Measurements from ENCODE around the gene NAALADL2. TPM values are rescaled to one million over a fixed set of nuclear protein-coding genes. Genes with fewer than 3 reads are reported as not detected.

NAALADL2 gene
- total RNA-seq, 1 donor from 2014 or later: 10.4 TPM

GRCh38 chr3:175386630-175387029 lies 527.5 kb downstream of the NAALADL2 start:
- H3K4me3 Mint-ChIP-seq (ENCODE audit: low read depth): no peak overlapping the region
- no peaks in the 10 kb centered on the region for H3K36me3 Mint-ChIP-seq (ENCODE audit: insufficient read depth)
- TF ChIP-seq CTCF (IDR thresholded peaks at IDR 0.05; ENCODE audit: unreplicated experiment): no peak
- no peak for DNase-seq (ENCODE audit: low spot score, unreplicated experiment)
- no peaks in the 10 kb centered on the region for H3K9me3 Mint-ChIP-seq (ENCODE audit: low read depth)
- H3K4me1 Mint-ChIP-seq (ENCODE audit: low read depth): peaks cover 4% of the 10 kb centered on the region
- H3K27ac Mint-ChIP-seq: no peak overlapping the region
- H3K27me3 Mint-ChIP-seq: no peaks in the 10 kb centered on the region

- H3K27ac Mint-ChIP-seq: no peak overlapping the region
- no peaks in the 10 kb centered on the region for H3K27me3 Mint-ChIP-seq
- peaks cover 4% of the 10 kb centered on the region for H3K4me1 Mint-ChIP-seq (ENCODE audit: low read depth)
- peaks cover 2% of the 10 kb centered on the region for H3K36me3 Mint-ChIP-seq (ENCODE audit: insufficient read depth)
- no peak overlapping the region for H3K4me3 Mint-ChIP-seq (ENCODE audit: low read depth)
- H3K9me3 Mint-ChIP-seq (ENCODE audit: low read depth): peaks cover 3% of the 10 kb centered on the region
- TF ChIP-seq CTCF (IDR thresholded peaks at IDR 0.05; ENCODE audit: unreplicated experiment): no peak
- DNase-seq (ENCODE audit: low spot score, unreplicated experiment): no peak
Observed at GRCh38 chr3:175389560-175389959, 530.4 kb downstream of the NAALADL2 start.

- TF ChIP-seq CTCF (IDR thresholded peaks at IDR 0.05; ENCODE audit: unreplicated experiment): no peak
- H3K9me3 Mint-ChIP-seq (ENCODE audit: low read depth): peaks cover 4% of the 10 kb centered on the region
- peaks cover 2% of the 10 kb centered on the region for H3K36me3 Mint-ChIP-seq (ENCODE audit: insufficient read depth)
- no peak overlapping the region for H3K27ac Mint-ChIP-seq
- peaks cover 4% of the 10 kb centered on the region for H3K4me1 Mint-ChIP-seq (ENCODE audit: low read depth)
- DNase-seq (ENCODE audit: low spot score, unreplicated experiment): no peak
- H3K4me3 Mint-ChIP-seq (ENCODE audit: low read depth): no peak overlapping the region
- no peaks in the 10 kb centered on the region for H3K27me3 Mint-ChIP-seq
Observed at GRCh38 chr3:175391601-175392000, 532.5 kb downstream of the NAALADL2 start.

GRCh38 chr3:175392653-175393052 lies 533.5 kb downstream of the NAALADL2 start:
- TF ChIP-seq CTCF (IDR thresholded peaks at IDR 0.05; ENCODE audit: unreplicated experiment): no peak
- H3K4me1 Mint-ChIP-seq (ENCODE audit: low read depth): peaks cover 4% of the 10 kb centered on the region
- no peak overlapping the region for H3K27ac Mint-ChIP-seq
- DNase-seq (ENCODE audit: low spot score, unreplicated experiment): no peak
- peaks cover 2% of the 10 kb centered on the region for H3K36me3 Mint-ChIP-seq (ENCODE audit: insufficient read depth)
- H3K27me3 Mint-ChIP-seq: no peaks in the 10 kb centered on the region
- peaks cover 6% of the 10 kb centered on the region for H3K9me3 Mint-ChIP-seq (ENCODE audit: low read depth)
- no peak overlapping the region for H3K4me3 Mint-ChIP-seq (ENCODE audit: low read depth)

- Mint-ChIP-seq H3K4me3 (ENCODE audit: low read depth) (no peak overlapping the region), H3K4me1 (ENCODE audit: low read depth) (peaks cover 14% of the 10 kb centered on the region), H3K27ac (no peak overlapping the region), H3K27me3 (no peaks in the 10 kb centered on the region), H3K36me3 (ENCODE audit: insufficient read depth) (peaks cover 2% of the 10 kb centered on the region), H3K9me3 (ENCODE audit: low read depth) (peaks cover 6% of the 10 kb centered on the region)
- no peak for TF ChIP-seq CTCF (IDR thresholded peaks at IDR 0.05; ENCODE audit: unreplicated experiment)
- no peak for DNase-seq (ENCODE audit: low spot score, unreplicated experiment)
Observed at GRCh38 chr3:175397372-175397771, 538.2 kb downstream of the NAALADL2 start.
